Putamen (tissue), 1 donor: ENCODE measurements around the gene EIF1AY.
"Not testable (repeated sequence)": the region's sequence is repeated elsewhere in the genome, so short reads cannot be mapped to it uniquely, and the experiment has no call there.

Source experiments
- DNase-seq: peaks from one replicate; pipeline ENCODE4 v3.0.0-alpha.2; 2016; ENCODE audit warnings: low spot score

EIF1AY gene

GRCh38 chrY:20575531-20576121 lies at the start of gene EIF1AY:
Gene EIF1AY, plus strand, starts transcription at chrY:20575776. Its CDS starts 96 bp downstream, at chrY:20575872.
- peak; percentile 94 for DNase-seq

DNA sequence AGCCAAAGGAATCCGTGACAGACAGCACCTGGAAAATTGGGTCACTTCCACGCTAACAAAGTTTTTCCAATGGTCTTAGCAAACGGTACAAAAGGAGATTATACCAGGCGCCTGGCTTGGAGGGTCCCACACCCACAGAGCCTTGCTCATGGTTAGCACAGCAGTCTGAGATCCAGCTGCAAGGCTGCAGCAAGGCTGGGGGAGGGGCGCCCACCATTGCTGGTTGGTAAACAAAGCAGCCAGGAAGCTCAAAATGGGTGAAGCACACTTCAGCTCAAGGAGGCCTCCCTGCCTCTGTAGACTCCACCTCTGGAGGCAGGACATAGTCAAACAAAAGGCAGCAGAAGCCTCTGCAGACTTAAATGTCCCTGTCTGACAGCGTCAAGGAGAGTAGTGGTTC lies 47.1 kb upstream of the EIF1AY start:
- no peak for DNase-seq

GRCh38 chrY:20538186-20538585 lies 37.4 kb upstream of the EIF1AY start:
- no peak for DNase-seq

DNA sequence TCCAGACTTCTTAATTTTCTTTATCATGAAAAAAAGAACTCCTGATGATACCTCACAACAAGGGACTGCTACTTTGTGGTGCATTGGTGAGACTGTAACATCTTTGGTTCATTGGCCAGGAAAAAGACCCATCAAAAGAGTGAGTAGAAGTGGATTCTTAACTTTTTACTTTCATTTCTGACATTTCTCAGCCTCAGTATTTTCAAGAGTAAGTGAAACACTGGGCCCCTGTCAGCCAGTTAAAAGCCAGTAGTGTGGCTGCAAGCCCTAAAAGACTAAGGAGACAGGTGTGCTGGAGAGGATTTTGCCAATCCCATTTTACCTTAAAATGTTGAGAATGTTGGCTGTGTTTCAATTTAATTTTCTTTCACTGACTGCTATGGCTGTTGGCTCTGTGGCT lies 36.6 kb upstream of the EIF1AY start:
- no peak for DNase-seq

GRCh38 chrY:20544451-20544960 lies 31.1 kb upstream of the EIF1AY start:
- no peak for DNase-seq

GRCh38 chrY:20546071-20546470 lies 29.5 kb upstream of the EIF1AY start:
- DNase-seq, result no peak

DNA sequence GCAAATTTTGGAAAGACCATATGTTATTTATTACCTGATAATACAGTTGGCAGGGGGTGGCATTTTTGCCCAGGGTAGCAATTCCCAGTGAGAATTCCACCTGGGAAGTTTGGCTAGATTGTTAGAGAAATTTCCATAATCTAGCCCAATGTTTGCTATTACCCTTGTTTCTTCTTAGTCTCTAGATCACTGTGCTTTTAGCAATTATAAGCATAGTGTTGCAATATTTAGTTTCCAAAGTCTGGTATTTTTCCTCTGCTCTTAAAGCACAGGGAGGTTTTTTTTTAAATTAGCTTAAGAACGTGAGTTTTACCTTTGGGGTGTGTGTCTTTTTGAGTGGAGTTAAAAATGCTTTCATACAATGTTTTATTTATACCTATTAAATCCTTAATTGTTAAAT lies 26.3 kb upstream of the EIF1AY start:
- no peak for DNase-seq

DNA sequence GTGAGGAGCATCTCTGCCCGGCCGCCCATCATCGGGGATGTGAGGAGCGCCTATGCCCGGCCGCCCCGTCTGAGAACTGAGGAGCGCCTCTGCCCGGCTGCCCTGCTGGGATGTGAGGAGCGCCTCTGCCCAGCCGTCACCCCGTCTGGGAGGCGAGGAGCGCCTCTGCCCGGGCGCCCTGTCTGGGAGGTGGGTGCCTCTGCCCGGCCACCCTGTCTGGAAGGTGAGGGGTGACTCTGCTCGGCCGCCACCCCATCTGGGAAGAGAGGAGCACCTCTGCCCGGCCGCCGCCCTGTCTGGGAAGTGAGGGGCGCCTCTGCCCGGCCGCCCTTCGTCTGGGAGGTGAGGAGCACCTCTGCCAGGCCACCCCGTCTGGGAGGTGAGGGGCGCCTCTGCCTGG lies 23.7 kb upstream of the EIF1AY start:
- DNase-seq, result no peak

- DNase-seq, result not testable (repeated sequence)
These were observed 22.7 kb upstream of the EIF1AY start for GRCh38 chrY:20552764-20553323.

DNA sequence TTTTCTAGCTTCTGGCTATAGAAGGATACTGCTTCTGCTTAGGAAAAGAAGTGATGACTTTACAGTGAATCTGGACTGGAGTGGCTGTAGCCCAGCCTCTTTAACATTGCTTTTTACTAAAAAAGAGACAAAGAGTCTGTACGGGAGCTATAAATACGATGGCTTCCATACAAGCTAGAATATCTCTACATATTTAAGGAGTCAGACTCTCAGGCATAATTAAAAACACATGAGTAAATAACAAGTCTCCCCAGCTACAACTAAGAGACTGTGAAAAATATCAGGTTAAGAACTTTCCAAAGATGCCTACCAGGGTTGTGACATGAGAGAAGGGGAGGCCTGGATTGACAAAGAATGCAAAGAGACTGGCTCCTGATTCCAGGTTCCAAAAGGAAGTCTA lies 19.8 kb upstream of the EIF1AY start:
- DNase-seq, result no peak

DNA sequence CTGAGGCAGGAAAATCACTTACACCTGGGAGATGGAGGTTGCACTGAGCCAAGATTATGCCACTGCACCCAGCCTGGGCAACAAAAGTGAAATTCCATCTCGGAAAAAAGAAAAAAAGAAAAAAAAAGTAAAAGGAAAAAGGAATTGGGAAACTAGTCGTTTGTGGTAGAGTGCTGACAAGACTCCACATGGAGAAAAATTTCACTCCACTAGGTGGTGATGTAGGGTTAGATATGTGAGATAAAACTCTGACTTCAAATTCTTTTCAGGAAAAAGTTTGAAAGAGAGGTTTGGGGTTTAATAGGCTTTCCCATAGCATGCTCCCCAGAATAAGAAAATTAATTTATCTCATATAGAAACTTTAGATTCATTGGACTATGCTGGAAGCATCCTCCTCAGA lies 16.9 kb upstream of the EIF1AY start:
- no peak for DNase-seq

DNA sequence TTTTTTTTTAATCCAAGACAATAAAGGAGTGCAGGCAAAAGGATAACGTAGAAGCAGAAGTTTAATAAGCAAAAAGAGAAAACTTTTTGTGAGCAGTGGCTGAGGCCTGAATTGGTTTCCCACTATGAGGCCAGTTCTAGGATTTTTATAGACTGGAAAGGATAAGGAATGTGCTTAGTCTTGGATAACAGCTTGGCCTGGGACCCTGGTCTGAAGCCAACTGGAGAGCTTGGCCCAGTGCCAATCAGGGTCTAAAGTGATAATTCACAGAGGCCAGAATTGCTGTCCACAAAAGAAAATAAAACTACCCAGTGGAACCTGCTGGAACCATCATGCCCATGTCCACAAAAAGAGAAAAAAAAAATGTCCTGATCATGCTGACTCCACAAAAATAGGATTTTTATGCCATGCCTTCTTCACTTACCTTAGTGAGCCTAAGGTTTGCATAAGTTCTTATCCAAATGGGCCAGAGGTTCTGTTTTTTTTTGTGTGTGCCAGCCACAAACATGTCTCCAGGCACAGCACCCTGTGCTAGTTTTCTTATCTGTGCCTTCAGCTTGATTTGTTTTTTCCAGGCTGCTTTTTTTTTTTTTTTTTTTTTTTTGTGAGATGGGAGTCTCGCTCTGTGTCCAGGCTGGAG lies 15.6 kb upstream of the EIF1AY start:
- no peak for DNase-seq

DNA sequence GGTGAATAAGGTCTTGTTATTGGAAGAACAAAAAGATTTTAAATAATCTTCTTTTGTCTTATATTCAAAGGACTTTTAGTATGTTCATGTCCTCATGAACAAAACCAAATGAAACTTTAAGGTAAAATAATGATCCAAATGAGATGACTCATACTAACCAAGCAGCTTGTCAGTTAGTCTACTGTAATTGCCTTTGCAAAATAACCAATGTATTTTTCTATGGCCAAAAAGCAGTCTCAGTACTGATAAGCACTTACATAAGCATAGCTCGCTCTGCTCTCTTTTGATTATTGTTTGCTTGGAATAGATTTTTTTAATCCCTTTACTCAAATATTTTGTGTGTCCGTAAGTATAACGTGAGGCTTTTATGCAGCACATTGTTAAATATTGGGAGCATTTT lies 4.3 kb upstream of the EIF1AY start:
- no peak for DNase-seq

- no peak for DNase-seq
These were observed 930 bp downstream of the EIF1AY start for GRCh38 chrY:20576506-20576905.

DNA sequence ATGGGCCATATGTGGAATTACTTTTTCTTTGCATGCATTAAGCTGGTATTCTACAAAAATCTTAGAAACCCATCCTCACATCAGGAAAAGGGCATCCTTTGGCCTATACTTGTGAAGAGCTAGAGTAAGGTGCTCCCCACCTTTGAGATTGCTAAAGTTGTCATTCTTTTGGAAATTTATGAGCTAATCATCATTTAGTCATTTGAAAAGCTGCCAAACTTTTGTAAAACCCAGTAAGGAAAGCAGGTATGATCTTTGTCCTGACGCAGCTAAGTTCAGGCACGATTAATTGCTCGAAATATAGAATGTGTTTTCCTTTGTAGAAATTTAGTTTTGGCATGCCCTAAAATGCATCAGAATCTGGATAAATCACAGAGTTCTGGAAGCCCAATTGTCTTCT lies 2.6 kb downstream of the EIF1AY start:
- no peak for DNase-seq

DNA sequence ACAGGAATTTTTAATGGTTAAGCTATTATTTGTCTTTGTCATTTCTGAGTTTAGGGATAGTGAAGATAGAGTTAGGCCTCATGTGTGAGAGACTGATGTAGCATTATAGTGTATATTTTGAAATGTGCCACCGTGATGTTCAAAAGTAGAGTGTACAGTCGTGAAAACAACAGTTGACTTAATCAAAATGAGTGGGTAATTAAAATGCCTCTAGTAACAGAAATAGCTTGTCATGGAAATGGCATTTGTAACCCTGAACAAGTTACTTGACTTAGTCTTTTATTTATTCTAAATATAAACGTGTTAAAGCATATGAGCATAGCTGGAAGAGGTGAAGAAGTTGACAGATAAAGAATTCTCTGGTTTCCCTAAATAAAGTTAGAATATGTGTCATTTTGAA lies 6.1 kb downstream of the EIF1AY start:
- DNase-seq, result no peak

GRCh38 chrY:20586161-20586560 lies 10.6 kb downstream of the EIF1AY start:
- no peak for DNase-seq
